K562 treated with DMSO at 1 percent for 4 hours (cell line): ENCODE measurements around the gene CCDC159. TPM values are rescaled to one million over a fixed set of nuclear protein-coding genes. Genes with fewer than 3 reads are reported as not detected.

Experiments used
- total RNA-seq: library from RNA; unstranded; fragments of 300-600 nt; gene quantifications from 2 replicates; pipeline ENCODE4 v1.2.3, GENCODE V29; 2022; ENCODE audit not compliant: insufficient read depth

Gene CCDC159, protein sequence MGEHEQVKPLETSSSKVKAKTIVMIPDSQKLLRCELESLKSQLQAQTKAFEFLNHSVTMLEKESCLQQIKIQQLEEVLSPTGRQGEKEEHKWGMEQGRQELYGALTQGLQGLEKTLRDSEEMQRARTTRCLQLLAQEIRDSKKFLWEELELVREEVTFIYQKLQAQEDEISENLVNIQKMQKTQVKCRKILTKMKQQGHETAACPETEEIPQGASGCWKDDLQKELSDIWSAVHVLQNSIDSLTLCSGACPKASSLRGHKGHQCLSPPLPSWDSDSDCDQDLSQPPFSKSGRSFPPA
- 5.7 and 8.9 TPM in 2 replicates for total RNA-seq

DNA sequence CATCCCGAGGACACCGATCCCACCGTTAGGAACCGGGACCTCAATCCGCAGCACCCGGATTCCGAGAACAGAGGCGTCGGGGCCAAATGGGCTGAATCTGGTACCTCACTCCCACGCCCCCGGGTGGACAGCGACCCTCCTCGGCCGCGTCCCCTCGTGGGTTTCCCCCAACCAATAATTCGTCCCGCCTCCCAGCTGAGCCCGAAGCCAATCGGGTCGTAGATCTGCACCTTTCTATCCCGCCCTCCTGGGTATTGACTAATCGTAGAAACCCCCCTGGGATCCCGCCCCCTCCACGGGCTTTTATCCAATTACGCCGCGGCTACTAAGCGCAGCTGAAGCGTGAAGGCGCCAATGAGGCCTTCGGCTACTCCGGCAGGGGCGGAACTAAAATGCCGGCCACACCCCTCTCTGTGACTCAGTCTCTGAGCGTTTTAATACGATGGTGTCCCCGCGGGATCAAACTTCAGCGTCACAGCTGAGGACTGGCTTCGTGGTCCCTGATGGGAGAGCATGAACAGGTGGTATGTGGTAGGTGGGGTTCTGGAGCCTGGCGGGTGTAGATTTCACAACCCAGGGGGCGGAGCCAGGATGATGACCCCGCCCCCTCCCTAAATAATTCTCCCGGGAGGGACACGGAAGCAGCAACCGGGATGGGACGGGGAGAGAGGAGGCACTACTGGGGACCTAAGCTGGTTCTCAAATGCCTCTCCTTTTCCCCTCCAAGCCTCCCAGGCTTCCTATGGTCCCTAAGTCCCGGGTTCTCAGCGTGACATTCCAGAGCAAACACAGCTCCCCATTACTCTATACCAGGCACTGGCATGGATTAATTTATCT, at the start of gene CCDC159, which contains the start of gene TMEM205:
Gene CCDC159 (plus strand): TSS at position 416 of the 837 bp plus-strand sequence. CDS start 88 bp downstream, at position 504.
Gene TMEM205 (minus strand): TSS at position 165 of the 837 bp plus-strand sequence. CDS start 649 bp downstream, outside the sequence.

DNA sequence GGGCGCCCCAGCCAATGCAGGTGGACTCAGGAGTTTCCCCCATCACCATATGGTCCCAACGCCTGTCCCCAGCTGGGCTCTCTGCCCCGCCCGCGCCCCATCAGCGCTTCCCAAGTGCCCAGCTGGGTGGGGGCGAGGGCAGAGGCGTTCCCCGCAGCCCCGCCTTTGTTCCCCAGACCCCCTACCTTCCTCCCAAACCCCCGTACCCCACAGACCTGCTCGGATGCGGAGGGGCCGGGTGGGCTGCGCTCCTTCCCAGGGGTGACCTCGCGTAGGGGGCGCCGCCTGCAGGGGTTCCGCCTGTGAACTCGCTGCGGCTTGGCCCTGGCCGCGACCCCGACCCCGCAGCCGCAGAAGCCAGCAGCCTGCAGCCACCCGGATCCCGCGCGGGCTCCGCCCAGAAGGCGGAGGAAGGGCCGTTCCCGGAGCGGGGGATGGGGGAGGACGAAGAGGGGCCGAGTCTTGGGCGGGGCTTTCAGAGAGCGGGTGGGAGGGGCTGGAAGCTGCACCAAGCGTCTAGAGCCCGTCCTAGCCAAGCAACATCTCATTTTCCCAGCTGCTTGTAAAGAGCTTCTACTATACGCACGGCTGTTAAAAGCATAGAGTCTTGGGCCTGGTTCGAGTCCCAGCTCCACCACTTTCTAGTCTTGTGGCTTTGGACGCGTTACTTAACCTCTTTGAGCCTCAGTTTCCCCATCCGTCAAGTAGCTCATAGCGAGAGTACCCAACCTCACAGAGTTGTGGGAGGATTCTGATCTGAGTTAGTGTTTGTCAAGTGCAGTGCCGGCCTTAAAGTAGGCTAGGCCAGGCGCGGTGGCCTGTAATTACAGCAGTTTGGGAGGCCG, 6.8 kb upstream of the CCDC159 start, which contains the start of gene RAB3D:
Gene RAB3D (minus strand): TSS at position 404 of the 845 bp plus-strand sequence. CDS start 2,258 bp downstream, outside the sequence.

DNA sequence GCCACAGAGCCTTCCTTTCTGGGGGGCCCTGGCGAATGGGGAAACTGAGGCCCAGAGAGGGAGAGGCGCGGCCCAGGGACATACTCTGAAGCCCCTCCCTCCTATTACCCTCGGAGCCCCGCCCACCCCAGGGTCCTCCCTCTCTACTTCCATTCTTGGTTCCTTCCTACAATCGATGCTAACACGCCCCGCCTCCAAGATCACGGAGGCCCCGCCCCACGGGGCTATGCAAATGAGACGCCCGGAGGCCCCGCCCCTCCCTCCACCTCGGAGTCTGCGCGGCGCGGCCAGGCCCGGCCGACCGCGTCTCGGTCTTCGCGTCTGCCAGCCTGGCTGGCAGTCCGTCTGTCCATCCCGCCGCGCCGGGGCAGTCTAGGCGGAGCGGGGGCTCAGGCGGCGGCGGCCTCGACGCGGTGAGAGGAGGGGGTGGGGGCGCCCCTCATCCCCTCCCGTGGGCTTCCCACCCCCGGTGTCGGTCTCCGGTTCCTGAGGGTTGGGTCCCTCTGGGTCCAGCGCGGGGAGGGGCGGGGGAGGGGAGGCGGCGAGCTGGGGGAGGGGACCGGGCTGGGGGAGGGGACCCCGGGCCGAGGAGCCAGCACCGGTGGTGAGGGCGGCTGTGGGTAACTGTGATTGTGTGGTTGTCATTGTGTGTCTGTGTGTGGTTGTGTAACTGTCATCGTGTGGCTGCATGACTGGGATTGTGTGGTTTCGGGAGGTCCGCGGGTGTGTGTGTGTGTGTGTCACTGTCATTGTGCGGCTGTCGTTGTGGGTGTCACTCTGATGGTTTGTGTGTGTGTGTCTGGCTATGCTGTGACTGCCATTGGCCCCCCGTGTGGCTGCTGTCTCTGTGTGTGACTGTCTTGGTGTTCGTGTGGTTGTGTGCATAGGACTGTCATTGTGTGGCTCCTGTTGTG, 9.1 kb downstream of the CCDC159 start, which contains the start of gene PLPPR2:
Gene PLPPR2 (plus strand): TSS at position 273 of the 914 bp plus-strand sequence. CDS start 2,242 bp downstream, outside the sequence.

DNA sequence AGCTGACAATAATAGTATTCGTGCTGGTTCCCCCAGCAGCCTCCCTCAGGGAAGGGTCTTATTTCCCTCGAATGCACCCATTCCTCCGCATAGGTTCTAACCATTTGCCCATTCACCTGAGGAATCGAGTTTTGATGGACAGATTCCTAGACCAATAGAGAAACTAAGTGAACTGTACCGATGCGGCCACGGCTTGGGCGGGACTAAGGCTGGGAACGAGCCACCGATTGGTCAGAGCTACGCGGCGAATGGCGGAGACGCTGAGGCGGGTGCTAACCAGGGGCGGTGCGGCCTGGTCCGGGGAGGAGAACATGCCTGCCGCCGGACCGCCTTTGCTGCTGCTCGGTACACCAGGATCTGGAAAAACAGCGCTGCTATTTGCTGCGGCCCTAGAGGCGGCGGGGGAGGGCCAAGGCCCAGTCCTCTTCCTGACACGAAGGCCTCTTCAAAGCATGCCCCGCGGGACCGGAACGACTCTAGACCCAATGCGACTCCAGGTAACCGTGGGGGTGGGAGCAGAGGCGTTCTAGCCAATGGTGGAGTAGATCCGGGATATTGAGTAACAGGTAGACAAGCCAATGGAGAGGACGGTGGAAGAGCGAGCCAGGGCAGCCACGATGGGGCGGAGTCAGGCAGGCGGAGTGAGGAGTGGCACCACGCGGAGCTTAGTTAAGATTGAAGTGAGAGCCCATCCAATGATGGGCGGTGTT, 28.3 kb downstream of the CCDC159 start, which contains the start of gene SWSAP1:
Gene SWSAP1 (plus strand): TSS at position 234 of the 710 bp plus-strand sequence. CDS start 15 bp downstream, at position 249.

Other genes starting within 250 kb of the CCDC159 start
- 14.9 and 16.9 TPM in 2 replicates for gene SPC24, start 190.7 kb upstream of the CCDC159 start, total RNA-seq
- gene KANK2, start 149.0 kb upstream of the CCDC159 start, total RNA-seq: 28.2 and 42.4 TPM in 2 replicates
- not detected in 2 replicates for gene ANGPTL8, start 106.9 kb upstream of the CCDC159 start, total RNA-seq
- 7.9 and 11.3 TPM in 2 replicates for gene DOCK6, start 84.0 kb upstream of the CCDC159 start, total RNA-seq
- not detected in 2 replicates for gene TSPAN16, start 50.4 kb upstream of the CCDC159 start, total RNA-seq
- gene RAB3D, start 6.9 kb upstream of the CCDC159 start, total RNA-seq: 1.4 and 3.0 TPM in 2 replicates
- 49.9 and 65.9 TPM in 2 replicates for gene TMEM205, start 251 bp upstream of the CCDC159 start, total RNA-seq
- gene PLPPR2, start 8.9 kb downstream of the CCDC159 start, total RNA-seq: 25.5 and 33.4 TPM in 2 replicates
- 2.2 and 2.7 TPM in 2 replicates for gene SWSAP1, start 28.1 kb downstream of the CCDC159 start, total RNA-seq
- 7.4 and 8.7 TPM in 2 replicates for gene EPOR, start 37.8 kb downstream of the CCDC159 start, total RNA-seq
- 1.1 and 1.6 TPM in 2 replicates for gene RGL3, start 72.8 kb downstream of the CCDC159 start, total RNA-seq
- not detected in 2 replicates for gene ODAD3, start 88.6 kb downstream of the CCDC159 start, total RNA-seq
- 335 and 345 TPM in 2 replicates for gene PRKCSH, start 89.1 kb downstream of the CCDC159 start, total RNA-seq
- gene ELAVL3, start 134.5 kb downstream of the CCDC159 start, total RNA-seq: not detected in 2 replicates
- gene ZNF653, start 159.3 kb downstream of the CCDC159 start, total RNA-seq: 8.6 and 10.1 TPM in 2 replicates
- 51.6 and 62.6 TPM in 2 replicates for gene ECSIT, start 182.6 kb downstream of the CCDC159 start, total RNA-seq
- gene CNN1, start 192.3 kb downstream of the CCDC159 start, total RNA-seq: 8.6 and 11.5 TPM in 2 replicates
- 119 and 127 TPM in 2 replicates for gene ELOF1, start 212.7 kb downstream of the CCDC159 start, total RNA-seq
- 117 and 159 TPM in 2 replicates for gene ACP5, start 231.1 kb downstream of the CCDC159 start, total RNA-seq